GM10248 (cell line): ENCODE data around the gene TP53I13.
A peak's percentile ranks its signal among the peaks of the same experiment; 100 is the strongest.

Experiments used
- CTCF ChIA-PET: fragments of 300-600 bp; sonication (Branson Sonifier 250); formaldehyde crosslinking; extraction: SDS; loops from one replicate; lab custom pipeline; 2021; ENCODE audit warnings: antibody characterized with exemption; lab: Yijun Ruan, JAX
- POLR2A ChIA-PET: fragments of 350-650 bp; sonication (Branson Sonifier 250); formaldehyde crosslinking; extraction: SDS; loops from one replicate; lab custom pipeline; 2020; ENCODE audit warnings: antibody characterized with exemption; lab: Yijun Ruan, JAX
- DNase-seq: peaks from one replicate; pipeline ENCODE4 v3.0.0; 2012; ENCODE audit errors: extremely low spot score
- CTCF ChIP-seq: IDR thresholded peaks from 2 replicates; pipeline ENCODE4 v1.5.1; 2012; ENCODE audit warnings: mild to moderate bottlenecking, low read depth; ENCODE audit errors: extremely low read depth, missing control alignments, control extremely low read depth

TP53I13 gene

DNA sequence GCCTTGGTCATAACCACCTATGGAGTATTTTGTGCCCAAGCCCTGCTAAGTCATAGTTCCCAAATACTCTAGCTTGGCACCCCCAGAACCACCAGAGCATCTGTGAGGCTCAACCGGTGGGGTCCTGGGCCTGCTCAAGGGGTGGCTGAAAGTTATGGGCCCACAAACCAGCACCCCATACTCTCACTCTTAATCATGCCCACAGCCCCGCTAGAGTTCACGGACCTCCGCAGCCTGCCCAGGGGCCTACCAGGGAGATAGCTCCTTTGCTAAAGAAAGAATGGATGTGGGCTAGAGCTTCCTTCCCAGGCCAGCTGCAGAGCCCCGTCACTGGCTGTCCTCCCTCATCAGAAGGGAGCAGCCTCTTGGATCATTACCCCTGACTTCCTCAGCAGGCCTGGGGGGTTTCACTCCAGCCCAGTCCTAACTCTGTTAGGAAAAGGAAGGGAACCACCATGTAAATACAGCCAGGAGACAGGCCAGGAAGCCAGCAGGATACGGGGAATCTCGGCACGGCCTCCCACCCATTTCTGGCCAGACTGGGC, 19.6 kb downstream of the TP53I13 start:
- CTCF ChIA-PET = interaction anchor here (1.0 to 5.3 kb wide), 11 partner anchors 9 to 439 kb away, joined by 3 to 61 read pairs (median 5); no protein-coding TSS in a partner anchor
- POLR2A ChIA-PET = interaction anchor here (1.5 kb wide), 1 partner anchor 29 kb away, joined by 5 read pairs; no protein-coding TSS in a partner anchor
- no peak for TF ChIP-seq CTCF

GRCh38 chr17:29588562-29589411, 20.3 kb downstream of the TP53I13 start:
- POLR2A ChIA-PET = interaction anchor here (1.5 kb wide), 1 partner anchor 28 kb away, joined by 5 read pairs; no protein-coding TSS in a partner anchor
- CTCF ChIA-PET = interaction anchor here (1.0 to 5.3 kb wide), 11 partner anchors 9 to 440 kb away, joined by 3 to 61 read pairs (median 5); no protein-coding TSS in a partner anchor
- TF ChIP-seq CTCF = no peak
- peak; percentile 37 for DNase-seq

More for the DNA sequence above, 19.6 kb downstream of the TP53I13 start:
- DNase-seq = no peak

DNA sequence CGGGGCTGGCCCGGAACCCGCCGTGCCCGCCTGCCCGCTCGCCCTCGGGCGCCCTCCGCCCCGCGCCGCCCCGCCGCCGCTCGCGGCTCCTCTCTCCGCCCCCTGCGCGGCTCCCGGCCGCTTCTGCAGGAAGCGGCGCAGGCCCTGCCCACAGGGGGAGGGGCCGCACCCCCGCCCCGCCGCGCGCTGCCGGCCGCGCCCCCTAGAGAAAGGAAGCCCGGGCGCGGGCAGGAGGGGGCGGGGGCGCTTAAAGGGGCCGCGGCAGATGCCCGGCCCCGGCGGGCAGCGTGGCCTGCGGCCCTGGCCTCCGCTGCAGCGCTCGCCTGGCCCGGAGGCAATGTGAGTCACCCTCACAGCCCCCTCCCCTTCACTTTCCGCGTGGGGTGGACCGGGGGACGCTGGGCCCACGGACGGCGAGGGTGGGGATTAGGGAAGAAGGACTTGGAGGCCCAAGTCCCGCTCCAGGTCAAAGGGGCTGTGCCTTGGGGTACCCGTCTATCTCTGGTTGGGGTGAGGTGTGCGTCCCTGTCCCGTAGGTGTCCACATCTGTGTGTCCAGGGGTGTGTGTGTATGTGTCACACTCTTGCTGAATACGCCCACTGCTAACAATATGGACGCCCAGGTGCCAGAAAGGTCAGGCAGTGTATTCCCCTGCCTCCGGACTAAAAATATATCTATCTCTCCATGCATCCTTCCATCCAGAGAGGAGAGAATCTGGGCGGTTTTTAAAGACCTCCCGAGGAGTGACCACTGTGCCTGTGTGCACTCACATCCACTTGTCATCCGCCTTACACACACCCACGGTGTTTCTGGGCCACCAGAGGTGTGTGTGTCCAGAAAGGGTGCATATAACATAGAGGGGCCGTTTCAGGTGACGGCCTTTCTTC, 21.3 kb downstream of the TP53I13 start, which contains the start of gene GIT1:
Gene GIT1 (minus strand): TSS at position 125 of the 887 bp plus-strand sequence. CDS start 270 bp downstream, outside the sequence.
- TF ChIP-seq CTCF = no peak
- POLR2A ChIA-PET = interaction anchor here (1.5 kb wide), 1 partner anchor 27 kb away, joined by 5 read pairs; no protein-coding TSS in a partner anchor
- peak; percentile 95 for DNase-seq
- CTCF ChIA-PET = interaction anchor here (2.0 to 5.3 kb wide), 6 partner anchors 16 to 220 kb away, joined by 23 to 80 read pairs (median 38); no protein-coding TSS in a partner anchor

- peak; percentile 48 for DNase-seq
- POLR2A ChIA-PET = no interaction called here
- CTCF ChIA-PET = interaction anchor here (0.8 to 5.0 kb wide), 17 partner anchors 12 to 450 kb away, joined by 3 to 144 read pairs (median 6); partner anchors contain the start of gene TP53I13
- TF ChIP-seq CTCF = no peak
Measured at GRCh38 chr17:29590411-29591145, 22.1 kb downstream of the TP53I13 start.

- no peak for TF ChIP-seq CTCF
- CTCF ChIA-PET = interaction anchor here (0.7 to 5.0 kb wide), 26 partner anchors 9 to 451 kb away, joined by 3 to 144 read pairs (median 5); partner anchors contain the start of genes CORO6 and TP53I13
- peak; percentile 50 for DNase-seq
Measured at GRCh38 chr17:29591146-29591736, 22.7 kb downstream of the TP53I13 start.

More at GRCh38 chr17:29591146-29591736, 22.7 kb downstream of the TP53I13 start:
- POLR2A ChIA-PET = no interaction called here
